Jurkat, Clone E6-1 (cell line): ENCODE measurements around the gene TFDP1.
"Not testable (repeated sequence)": the region's sequence is repeated elsewhere in the genome, so short reads cannot be mapped to it uniquely, and the experiment has no call there.

Experiments
- DNase-seq: peaks from one replicate; pipeline ENCODE4 v3.0.0-alpha.2; 2011; ENCODE audit warnings: low read depth, low spot score
- H3K4me3 ChIP-seq: 2 replicates; pipeline ENCODE4 v1.5.1; 2011; ENCODE audit warnings: mild to moderate bottlenecking, low read length, control low read depth, moderate library complexity

The TFDP1 gene

DNA sequence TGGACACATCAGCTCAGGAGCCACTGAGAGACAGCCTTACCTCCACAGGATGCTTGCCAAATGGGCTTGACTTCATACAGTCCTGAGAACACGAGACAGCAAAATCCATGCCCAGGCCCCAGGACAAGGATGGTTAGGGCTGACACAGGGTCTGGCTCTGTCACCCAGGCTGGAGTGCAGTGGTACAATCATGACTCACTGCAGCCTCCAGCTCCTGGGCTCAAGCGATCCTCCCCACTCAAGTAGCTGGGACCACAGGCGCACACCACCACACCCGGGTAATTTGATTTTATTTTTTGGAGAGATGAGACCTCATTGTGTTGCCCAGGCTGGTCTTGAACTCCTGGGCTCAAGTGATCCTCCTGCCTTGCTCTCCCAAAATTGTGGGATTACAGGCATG lies 21.0 kb upstream of the TFDP1 start:
- not testable (repeated sequence) for DNase-seq, H3K4me3 ChIP-seq

DNA sequence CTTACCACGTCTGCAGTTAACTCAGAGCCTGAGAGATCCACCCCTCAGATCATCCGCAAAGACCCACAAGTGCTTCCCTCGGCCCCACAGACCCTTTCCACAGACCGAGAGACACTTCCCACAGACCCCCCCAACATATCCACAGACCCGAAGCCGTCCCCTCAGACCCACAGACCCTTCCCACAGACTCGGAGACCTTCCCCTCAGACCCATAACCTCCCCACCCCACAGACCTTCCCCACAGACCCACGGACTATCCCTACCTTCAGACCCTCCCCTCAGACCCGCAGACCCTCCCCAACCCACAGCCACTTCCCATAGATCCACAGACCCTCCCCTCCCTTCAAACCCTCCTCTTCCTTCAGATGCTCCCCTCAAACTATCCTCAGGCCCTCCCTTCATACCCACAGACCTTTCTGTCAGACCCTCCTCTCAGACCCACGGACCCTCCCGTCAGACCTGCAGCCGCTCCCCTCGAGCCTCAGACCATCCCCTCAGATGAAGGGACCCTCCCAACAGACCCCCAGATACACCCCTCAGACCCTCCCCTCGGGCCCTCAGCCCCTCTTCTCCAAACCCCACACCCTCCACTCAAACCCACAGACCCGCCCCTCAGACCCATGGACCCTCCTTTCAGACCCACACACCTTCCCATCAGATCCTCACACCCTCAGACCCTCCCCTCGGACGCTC lies 20.1 kb upstream of the TFDP1 start:
- no peak for DNase-seq
- H3K4me3 ChIP-seq: no peak overlapping the region

DNA sequence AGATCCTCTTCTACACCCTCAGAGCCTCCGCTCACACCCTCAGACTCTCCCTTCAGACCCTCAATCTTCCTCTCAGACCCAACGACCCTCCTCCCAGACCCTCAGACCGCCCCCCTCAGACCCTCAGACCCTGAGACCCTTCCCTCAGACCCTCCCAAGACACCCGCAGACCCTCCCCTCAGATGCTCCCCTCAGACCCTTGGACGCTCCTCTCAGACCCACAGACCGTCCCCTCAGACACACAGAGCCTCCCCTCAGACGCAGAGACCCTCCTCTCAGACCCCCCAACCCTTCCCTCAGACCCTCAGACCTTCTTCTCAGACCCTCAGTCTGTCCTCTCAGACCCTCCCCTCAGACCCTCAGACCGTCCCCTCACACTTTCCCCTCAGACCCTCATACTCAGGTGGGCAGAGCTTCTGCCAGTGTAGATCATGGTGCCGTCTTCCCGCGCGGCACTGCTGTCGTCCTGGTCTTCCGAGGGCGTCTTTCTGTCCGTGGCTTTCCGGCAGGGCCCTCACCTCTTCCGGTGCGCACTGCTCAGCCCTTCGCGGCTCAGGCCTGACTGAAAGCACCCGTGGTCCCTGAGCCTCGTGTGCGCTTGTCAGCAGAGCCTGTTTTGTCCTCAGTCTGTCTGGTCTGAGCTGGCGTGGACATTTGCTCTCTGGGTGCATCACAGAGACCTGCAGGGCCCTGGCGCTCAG lies 18.9 kb upstream of the TFDP1 start:
- DNase-seq: no peak

DNA sequence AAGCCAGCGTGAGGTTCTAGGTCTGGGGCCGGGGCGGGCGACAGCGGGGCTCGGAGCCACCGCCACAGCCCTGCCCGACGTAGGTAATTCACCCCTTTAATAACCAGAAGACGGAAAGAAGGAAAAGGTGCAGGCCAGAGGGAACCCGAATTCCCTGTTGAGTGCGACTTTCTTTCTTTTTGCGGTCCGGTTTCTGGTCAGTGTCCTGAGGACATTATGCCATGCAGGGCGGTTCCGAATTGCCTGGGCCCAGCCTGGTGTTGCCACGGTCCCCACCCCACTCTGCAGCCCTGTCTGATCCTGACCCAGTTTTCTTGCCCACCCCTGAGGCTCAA lies 18.4 kb upstream of the TFDP1 start:
- DNase-seq: no peak
- H3K4me3 ChIP-seq: no peak overlapping the region

More for the DNA sequence above, 18.9 kb upstream of the TFDP1 start:
- H3K4me3 ChIP-seq: no peak overlapping the region

DNA sequence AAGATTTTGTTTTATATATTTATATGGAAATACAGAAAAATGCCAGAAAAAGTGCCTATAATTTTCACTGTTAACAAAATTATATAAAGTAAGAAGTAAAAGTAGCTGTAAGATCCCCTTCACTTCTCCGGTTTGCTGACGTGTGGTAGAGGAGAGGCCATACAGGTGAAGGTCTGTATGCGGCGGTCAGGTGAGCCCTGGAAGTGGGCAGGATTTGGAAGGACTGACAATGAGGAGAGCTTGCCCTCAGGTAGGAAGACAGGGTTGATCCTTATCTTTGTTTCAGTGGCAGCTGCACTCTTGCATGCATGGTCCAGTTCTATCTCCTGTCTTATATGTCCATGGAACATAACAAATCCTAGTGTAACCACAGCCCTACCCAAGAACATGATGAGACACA lies 16.9 kb upstream of the TFDP1 start:
- DNase-seq: no peak
- no peak overlapping the region for H3K4me3 ChIP-seq

DNA sequence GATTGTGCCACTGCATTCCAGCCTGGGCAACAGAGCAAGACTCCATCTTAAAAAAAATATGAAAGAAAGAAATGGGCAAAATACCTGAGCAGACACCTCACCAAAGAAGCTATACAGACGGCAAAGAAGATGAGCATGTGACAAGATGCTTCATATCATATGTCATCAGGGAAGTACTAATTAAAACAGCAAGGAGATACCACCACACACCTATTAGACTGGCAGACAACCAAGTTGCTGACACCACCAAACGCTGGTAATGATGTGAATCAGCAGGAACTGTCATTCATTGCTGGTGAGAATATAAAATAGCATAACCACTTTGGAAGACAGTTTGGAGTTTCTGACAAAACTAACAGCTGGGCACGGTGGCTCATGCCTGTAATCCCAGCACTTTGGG lies 11.5 kb upstream of the TFDP1 start:
- DNase-seq: no peak
- H3K4me3 ChIP-seq: no peak overlapping the region

DNA sequence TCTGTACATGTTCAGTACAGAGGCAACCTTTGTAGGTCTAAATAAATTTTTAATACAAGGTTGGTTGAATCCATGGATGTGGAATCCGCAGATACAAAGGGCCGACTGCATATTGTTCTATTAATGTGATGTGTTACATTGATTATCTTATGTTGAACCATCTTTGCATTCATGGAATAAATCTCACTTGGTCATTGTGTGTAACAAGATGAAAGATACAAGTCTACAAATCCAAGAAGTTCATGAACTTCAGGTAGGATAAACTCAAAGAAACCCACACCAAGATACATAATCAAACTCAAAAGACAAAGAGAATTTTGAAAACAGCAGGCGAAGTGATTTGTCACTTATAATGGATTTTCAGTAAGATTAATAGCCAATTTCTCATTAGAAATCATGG lies 8.0 kb upstream of the TFDP1 start:
- no peak overlapping the region for H3K4me3 ChIP-seq
- DNase-seq: no peak

DNA sequence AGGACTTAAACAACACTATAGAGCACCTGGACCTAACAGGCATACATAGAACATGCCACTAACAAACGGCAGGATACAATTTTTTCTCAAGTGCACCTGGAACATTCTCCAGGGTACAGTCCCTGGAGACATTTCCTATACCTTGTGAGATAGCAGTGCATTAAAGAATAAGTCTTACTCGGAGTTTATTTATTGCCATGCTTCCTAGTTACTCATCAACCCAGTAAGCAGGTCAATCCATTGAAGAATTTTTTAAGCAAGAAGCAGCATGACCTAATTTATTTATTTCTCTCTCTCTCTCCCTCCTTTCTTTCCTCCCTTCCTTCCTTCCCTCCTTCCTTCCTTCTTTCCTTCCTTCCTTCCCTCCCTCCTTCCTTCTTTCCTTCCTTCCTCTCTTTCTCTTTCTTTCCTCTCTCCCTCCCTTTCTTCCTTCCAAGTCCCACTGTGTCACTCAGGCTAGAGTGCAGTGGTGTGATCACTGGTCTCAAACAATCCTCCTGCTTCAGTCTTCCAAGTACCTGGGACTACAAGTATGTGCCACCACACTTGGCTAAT lies 6.6 kb upstream of the TFDP1 start:
- H3K4me3 ChIP-seq: no peak overlapping the region
- DNase-seq: no peak

DNA sequence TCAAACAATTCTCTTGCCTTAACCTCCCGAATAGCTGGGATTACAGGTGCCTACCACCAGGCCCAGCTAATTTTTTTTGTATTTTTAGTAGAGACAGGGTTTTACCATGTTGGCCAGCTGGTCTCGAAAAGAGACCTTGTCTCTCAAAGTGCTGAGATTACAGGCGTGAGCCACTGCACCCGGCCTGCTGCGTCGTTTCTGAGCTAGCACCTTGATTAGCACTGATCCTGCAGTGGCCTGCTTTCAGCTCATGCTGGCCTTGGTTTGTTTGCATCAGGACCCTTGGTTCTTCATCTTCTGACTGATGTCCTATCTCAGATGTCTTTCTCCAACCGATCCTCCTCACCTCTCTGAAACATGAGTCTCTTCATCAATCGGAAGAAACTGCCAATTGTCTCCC lies 4.9 kb upstream of the TFDP1 start:
- no peak overlapping the region for H3K4me3 ChIP-seq
- DNase-seq: no peak

DNA sequence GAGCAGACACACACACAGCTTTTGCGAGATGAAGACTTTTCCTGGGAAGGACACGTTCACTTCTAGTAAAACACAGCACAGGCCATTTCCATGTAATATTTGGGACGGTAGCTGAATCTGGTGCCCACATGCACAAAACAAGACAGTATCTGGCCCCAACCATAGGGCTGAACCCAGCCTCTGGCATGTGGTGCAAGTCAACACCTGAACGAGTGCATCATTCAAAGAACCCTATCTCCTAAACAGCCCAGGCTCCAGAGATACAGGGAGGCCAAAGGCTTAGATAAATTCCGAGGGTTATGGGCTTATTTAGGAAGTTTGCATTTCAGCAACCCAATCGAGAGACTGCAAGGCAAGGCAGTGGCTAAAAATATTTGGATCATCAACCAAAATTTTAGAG lies 2.7 kb upstream of the TFDP1 start:
- H3K4me3 ChIP-seq: no peak overlapping the region
- DNase-seq: no peak

DNA sequence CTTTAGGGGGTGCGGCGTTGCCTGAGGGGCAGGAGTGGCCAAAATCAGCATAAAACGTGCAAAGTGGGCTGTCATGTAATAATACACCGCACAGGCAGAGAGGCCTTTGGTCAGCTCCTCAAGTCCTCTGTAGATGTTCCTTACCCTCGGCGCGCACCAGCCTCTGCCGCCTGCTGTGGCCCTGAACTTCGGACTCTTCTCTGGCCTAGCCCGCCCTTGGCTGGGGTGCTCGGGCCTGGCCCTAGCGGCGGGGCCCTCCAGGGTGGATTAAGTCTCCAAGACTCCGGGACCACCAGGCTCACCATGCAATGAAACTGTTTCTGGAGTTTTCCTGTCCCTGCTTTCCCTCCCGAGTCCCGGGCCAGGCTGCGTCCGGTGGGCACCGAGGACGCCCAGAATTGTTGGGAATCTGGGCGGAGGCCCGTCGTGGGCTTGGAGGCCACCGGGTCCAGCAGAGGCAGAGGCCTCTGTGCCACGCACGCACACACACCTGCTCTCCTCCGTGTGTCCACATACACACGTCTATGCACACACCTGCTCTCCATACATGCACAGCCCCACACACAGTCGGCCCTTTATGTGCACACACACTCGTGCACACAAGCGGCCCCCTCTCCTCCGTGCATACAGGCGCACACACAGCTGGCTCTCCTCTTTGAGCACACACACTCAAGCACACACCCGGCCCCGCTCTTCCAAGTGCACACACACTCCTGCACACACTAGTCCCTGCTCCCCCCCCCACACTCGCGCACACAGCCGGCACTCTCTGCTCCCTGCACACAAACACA lies 1.5 kb upstream of the TFDP1 start:
- DNase-seq: no peak

DNA sequence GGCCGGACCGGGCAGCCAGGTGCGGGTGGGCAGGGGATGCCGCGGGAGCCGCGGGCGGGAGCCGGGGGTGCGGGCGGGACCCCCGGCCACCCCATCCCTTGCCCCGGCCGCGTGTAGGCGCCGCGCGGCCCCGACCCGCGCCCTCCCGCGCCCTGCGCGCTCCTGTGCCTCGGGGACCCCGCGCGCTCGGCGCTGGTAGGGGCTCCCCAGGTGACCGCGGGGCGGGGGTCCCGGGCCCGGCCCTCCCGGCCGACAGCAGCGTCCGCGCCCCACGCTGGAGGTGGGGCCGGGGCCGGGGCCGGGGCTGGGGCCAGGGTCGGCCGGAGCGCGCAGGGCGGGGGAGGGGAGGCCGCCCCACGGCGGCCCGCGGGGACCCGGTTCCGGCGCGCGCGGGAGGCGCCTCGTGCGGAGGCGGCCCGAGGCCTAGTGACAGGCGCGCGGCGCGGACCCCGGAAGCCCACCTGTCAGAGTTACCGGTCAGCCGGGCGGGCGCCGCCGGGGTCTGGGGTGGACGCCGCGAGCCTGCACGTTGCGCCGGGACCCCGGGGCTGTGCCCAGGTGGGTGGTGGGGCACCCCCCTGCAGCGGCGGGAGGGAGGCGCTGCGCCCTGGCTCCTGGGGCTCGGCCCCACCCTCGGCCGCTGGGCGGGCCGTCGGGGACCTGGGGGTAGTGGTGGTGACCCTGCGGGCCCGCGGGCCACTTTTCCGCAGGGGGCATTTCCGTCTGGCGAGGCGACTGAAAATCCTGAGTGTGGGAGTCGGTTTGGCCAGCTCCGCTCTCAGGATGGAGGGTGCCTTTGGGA lies 518 bp downstream of the TFDP1 start:
- peak overlapping the region; percentile 70 for H3K4me3 ChIP-seq
- DNase-seq: no peak

More for the DNA sequence above, 1.5 kb upstream of the TFDP1 start:
- peak overlapping the region; percentile 33 for H3K4me3 ChIP-seq

DNA sequence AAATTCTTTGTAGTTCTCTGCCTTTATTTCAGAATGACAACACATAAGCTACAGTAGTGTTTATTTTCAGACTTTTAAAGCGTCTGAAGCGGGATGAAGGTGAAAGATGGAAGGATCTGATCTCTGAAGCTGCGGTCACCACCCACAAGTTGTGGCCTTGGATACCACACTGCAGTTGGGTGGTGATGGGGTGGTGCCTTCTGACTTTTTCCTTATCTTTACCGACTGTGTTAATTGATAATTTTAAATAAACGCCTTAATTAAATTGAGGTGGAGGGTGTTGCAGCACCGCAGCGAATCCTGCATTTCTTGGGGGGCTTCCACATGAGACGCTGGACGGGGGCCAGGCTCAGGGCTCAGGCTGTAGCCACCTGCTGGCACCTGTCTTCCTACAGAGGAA lies 1.3 kb downstream of the TFDP1 start:
- peak overlapping the region; percentile 70 for H3K4me3 ChIP-seq
- DNase-seq: no peak

DNA sequence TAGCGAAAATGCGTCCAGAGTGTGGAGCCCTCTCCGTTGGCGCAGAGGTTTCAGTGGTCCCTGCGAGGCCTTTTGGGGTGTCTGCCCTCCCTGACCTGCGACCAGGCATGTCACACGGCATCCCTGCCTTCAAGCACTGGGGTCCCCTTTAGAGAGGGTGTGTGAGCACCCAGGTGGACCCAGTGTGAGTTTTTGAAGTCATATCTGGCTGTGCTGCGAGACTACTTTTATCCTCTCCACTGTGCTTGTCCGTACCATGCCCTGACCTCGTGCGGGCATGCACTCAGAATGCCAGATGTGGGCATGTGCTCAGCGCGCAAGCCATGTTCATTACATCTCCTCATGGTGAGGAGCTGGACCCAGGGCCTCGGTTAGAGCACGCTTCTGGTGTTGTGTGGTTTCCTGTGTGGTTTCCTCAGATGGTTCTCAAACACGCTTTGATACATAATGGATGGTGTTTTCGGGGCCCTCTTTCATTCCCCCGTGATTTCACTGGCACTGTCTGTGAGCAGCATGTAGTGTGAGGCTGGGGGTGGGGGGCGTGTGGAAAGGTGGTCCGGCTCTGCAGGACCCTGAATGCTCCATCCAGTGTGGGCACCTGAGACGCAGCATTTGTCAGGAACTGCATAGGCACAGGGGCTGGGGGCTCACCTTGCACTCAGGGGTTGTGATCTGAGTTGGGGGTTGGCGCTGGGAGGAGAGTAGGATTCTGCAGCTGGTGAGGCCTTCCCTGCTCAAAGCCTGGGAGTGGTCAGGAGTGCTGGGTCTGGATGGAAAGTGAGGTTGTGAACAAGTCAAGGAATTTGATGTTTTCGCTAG lies 2.3 kb downstream of the TFDP1 start:
- H3K4me3 ChIP-seq: no peak overlapping the region
- DNase-seq: peak; percentile 46

DNA sequence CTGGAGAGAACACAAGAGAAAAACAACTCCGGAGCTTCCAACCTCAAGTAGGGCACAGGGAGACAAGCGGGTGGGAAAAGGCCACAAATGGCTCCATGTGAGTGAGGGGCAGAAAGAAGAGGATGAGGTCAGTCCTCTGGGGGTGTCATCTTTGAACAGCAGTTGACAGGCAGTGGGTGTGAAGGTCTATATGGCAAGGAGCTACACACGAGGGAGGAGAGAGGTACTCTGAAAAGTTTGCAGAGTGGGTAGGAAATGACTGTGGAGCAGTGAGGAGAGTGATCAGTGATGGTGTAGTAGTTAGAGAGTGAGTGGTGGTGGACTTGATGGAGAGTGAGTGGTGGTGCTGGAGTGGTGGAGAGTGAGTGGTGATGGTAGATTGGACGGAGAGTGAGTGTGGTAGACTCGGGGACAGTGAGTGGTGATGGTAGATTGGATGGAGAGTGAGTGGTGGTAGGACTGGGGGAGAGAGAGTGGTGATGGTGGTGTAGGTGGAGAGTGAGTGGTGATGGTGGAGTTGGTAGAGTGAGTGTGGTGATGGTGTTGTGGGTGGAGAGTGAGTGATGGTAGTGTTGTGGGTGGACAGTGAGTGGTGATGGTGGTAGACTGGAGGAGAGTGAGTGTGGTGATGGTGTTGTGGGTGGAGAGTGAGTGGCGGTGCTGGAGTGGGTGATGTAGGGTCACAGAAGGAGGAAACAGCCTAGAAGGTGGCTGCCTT lies 4.0 kb downstream of the TFDP1 start:
- no peak overlapping the region for H3K4me3 ChIP-seq
- DNase-seq: no peak

DNA sequence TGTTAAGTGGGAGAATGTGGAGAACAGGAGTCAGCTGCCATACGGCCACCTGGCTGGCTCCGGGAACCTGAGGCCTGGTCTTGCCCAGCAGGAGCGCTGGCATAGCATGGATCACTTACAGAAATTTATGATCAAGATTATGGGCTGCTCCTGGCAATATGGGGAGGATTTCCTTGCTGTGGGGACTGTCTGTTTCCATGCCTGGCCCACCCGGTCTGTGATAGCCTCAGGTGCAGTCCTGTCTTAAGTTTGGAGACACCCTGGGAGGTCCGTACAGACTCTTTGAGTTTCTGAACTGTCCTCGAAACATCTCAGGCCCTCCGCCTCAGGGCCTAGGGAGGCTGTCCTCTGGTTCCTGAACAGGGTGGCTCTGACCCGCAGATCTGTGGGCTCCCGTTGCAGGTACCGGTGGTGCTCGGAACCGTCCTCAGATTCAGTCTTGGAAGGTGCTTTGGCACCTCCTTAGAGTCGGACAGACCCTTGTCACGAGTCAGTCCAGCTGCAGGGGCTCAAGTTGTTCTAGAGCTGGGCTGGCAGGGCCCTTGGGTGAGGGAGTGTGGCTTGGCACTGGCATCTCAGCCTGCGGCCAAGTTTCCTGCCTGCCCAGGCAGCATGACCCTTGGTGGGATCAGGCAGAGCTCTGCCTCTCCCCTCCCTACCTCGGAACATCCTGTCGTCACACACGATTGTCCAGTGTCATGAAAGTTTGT lies 4.9 kb downstream of the TFDP1 start:
- no peak for DNase-seq
- H3K4me3 ChIP-seq: no peak overlapping the region

DNA sequence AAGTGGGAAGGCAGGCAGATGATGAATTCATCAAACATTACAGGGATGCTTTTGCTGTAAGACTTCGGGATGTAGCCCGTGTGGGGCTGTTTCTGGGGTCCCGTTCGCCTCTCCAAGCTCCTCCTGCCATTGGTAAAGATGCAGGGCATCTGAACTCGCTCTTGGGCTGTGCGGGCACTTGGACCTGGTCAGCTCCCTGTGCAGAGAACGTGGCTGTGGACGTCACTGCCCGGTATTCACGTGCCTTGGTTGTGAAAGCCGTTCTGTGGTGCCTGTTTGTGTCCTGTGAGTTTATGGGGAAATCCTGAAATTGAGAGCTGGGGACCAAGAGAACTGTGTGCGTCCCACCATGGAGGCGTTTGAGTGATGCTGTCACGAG lies 5.4 kb downstream of the TFDP1 start:
- H3K4me3 ChIP-seq: no peak overlapping the region
- DNase-seq: no peak
